Neural cell (in vitro differentiated cells): ENCODE measurements around the gene FCHSD2.

ENCODE experiments used
- POLR2AphosphoS5 ChIP-seq: IDR thresholded peaks from 2 replicates; pipeline ENCODE4 v1.6.1; 2012
- TF ChIP-seq, protein P1 (sequence below): fragments of 450-650 bp; IDR thresholded peaks from 2 replicates; pipeline ENCODE4 v1.5.1; 2014; ENCODE audit warnings: antibody characterized with exemption, mild to moderate bottlenecking, moderate library complexity; ENCODE audit not compliant: poor library complexity, severe bottlenecking

GRCh38 chr11:72816404-72816990 is 325.6 kb downstream of the FCHSD2 start:
- no peak for TF ChIP-seq POLR2AphosphoS5
- TF ChIP-seq, protein P1, sequence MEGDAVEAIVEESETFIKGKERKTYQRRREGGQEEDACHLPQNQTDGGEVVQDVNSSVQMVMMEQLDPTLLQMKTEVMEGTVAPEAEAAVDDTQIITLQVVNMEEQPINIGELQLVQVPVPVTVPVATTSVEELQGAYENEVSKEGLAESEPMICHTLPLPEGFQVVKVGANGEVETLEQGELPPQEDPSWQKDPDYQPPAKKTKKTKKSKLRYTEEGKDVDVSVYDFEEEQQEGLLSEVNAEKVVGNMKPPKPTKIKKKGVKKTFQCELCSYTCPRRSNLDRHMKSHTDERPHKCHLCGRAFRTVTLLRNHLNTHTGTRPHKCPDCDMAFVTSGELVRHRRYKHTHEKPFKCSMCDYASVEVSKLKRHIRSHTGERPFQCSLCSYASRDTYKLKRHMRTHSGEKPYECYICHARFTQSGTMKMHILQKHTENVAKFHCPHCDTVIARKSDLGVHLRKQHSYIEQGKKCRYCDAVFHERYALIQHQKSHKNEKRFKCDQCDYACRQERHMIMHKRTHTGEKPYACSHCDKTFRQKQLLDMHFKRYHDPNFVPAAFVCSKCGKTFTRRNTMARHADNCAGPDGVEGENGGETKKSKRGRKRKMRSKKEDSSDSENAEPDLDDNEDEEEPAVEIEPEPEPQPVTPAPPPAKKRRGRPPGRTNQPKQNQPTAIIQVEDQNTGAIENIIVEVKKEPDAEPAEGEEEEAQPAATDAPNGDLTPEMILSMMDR = no peak
